Ovary (tissue), 3 donors: ENCODE measurements around the gene CCDC12.

Experiments used
- EP300 ChIP-seq: sonication (generic); formaldehyde crosslinking; IDR thresholded peaks from one replicate; pipeline ENCODE4 v1.6.1; 2017; ENCODE audit warnings: antibody characterized with exemption
- POLR2A ChIP-seq: fragments of 450-650 bp; IDR thresholded peaks from one replicate; pipeline ENCODE4 v1.6.1; 2017; ENCODE audit warnings: antibody characterized with exemption, mild to moderate bottlenecking, moderate library complexity
- TF ChIP-seq, protein P1 (sequence below), 3 donors: fragments of 450-650 bp in 2 of 3; fragments of 200-600 bp in 1 of 3; IDR thresholded peaks; one replicate each; pipeline versions ENCODE4 v1.5.1 to v1.8.0; 2016 to 2022; ENCODE audit warnings: antibody characterized with exemption in 3 of 3, mild to moderate bottlenecking in 1 of 3
- donor health status: DM: no; HTN: no; CAD: no.

DNA sequence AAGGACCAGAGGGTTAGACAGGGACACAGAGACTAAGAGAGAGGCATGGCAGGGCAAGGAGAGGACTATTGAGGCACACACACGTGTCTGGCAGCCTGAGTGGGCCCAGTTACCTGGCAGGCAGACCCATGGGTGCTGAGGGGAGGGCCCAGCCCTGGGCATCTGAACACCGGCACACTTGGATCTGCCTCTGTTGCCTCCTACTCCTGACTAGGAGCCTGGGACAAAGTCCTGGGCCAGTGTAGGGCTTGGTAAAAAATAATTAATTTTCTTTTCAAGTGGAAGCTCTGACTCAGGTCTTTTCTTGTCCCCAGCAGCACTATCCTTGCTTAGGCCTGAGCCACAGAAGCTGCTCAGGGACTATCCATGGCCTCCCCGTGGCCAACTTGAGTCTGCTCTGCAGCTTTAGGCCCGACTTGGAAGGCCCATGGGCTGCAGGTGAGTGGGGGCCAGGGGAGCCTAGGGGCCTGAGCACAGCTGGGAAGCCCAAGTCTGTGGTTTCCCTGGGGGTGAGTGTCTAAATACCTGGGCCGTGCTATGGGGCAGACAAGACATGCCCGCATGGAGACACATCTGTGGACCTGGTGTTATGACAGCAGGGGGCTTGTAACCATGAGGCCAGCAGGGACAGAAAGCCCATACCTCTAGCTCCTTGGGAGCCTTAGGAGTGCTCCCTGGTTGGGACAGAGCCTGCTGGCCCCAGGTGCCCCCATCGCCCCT is 99.0 kb downstream of the CCDC12 start, which contains the start of gene PTH1R:
- TF ChIP-seq, protein P1, sequence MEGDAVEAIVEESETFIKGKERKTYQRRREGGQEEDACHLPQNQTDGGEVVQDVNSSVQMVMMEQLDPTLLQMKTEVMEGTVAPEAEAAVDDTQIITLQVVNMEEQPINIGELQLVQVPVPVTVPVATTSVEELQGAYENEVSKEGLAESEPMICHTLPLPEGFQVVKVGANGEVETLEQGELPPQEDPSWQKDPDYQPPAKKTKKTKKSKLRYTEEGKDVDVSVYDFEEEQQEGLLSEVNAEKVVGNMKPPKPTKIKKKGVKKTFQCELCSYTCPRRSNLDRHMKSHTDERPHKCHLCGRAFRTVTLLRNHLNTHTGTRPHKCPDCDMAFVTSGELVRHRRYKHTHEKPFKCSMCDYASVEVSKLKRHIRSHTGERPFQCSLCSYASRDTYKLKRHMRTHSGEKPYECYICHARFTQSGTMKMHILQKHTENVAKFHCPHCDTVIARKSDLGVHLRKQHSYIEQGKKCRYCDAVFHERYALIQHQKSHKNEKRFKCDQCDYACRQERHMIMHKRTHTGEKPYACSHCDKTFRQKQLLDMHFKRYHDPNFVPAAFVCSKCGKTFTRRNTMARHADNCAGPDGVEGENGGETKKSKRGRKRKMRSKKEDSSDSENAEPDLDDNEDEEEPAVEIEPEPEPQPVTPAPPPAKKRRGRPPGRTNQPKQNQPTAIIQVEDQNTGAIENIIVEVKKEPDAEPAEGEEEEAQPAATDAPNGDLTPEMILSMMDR (IDR thresholded peaks at IDR 0.05), result no peak
- TF ChIP-seq POLR2A (no peak), EP300 (no peak)
